GM18511 (cell line): ENCODE measurements around the gene PDCD2.
A peak's percentile ranks its signal among the peaks of the same experiment; 100 is the strongest.
"Not testable (repeated sequence)": the region's sequence is repeated elsewhere in the genome, so short reads cannot be mapped to it uniquely, and the experiment has no call there.

Experiments used
- ATAC-seq: cut with Tn5 transposase; IDR thresholded peaks from one replicate; pipeline ENCODE4 v1.9.1; 2021; ENCODE audit warnings: mild to moderate bottlenecking, moderate library complexity; ENCODE audit not compliant: unreplicated experiment

The PDCD2 gene

DNA sequence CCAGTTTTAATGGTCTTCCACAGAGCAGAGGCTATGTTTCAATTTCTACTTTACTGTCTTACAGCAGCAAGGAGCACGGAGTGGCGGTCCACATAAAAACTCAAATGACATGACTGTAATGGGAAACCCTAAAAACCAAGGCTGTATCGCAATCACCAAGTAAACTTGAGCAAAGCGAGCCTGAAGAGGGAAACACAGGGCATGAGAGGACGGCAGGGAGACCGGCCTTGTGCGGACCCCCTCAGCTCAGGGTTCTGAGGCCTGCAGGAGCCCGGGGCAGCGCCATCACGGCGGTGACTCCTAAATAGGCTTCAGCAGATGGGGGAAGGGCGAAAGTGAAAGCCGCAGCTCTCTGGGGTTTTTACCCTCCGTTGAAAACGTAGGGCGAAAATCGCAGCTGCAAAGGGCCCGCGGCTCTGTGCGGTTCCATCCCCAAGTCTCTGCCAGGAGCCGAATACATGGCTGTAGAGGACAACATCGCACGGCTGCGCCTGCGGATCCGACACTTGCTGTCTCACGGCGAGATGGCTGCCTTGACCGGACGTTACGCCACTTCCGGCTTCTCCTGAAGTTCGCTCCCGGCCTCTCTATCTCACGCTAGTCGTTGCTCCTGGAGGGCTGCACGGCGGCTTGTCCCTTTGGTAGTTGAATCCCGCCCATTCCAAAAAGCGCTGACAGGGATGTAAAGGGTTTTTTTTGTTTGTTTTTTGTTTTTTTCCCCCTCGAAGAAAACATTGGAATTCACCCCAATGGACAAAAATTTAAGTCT, 31.5 kb downstream of the PDCD2 start, which contains the start of gene PSMB1:
TSS of gene PSMB1 (minus strand) at position 543 of the 769 bp plus-strand sequence. CDS start at position 478, 65 bp downstream.
- peak; percentile 56 for ATAC-seq

DNA sequence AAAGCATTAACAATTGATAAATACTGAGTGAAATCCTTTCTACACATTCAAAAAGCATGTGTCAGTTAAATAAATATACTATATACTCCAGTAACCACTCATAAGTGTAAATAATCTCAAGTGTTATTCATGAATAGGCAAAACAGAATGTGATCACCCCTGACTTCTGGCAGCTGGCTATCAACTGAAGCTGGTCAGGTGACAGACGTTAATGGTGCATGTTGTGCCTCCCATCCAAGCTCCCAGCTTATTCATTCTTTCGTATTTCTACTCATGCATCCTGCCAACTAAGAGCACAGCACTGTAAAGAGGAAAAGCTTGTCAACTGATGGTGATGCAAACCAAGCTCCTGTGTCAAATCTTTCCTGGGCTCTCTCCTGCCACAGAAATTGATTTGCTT, 39.0 kb downstream of the PDCD2 start:
- ATAC-seq, result no peak

DNA sequence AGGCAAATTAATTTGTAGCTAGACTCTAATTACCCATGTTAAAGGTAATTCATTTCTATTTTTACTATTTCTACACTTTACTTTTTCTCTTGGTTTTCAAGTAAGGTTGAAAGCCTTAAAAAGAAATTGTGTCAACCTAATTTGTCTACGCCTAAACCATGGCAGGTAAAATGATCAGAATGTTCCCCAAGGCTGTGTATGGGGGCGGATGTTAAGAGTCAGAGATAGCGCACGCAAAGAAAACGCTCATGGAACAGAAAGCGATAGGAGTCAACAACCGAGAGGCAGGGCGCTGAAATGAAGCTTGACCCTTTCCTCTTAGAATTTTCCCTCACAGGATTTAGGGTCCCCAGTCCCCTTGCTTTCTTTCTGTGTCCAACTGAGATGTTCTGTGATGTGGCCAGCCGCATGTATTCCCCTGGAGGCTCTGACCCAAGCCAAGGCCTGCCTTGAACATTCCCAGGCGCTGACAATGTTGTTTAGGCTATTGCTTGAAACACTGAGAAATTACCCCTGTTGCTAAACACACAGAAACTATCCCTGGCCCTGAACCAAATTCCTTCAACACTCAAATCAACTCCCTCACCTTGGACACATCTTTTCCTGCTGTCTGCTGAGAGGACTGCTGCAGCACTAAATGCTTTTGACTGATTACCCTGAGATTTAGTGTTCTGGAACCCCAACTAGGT, 42.3 kb downstream of the PDCD2 start:
- no peak for ATAC-seq

DNA sequence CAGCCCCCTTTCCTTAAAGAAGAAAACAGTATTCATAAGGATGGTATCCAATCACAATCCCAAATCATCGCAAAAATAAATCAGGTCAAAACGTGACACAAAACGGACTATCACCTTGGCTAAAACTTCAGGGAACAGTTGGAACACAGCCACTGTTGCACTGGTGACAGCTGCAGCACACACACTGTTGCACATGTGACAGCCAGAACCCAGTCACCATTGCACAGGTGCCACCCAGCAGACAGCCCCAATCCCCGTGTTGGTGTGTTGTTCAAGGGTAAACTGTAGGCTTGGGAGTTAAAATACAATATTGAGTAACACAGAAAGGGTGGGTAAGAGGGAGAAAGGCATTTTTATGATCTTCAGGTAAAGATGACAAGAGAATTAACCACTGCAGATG, 47.1 kb downstream of the PDCD2 start:
- no peak for ATAC-seq

DNA sequence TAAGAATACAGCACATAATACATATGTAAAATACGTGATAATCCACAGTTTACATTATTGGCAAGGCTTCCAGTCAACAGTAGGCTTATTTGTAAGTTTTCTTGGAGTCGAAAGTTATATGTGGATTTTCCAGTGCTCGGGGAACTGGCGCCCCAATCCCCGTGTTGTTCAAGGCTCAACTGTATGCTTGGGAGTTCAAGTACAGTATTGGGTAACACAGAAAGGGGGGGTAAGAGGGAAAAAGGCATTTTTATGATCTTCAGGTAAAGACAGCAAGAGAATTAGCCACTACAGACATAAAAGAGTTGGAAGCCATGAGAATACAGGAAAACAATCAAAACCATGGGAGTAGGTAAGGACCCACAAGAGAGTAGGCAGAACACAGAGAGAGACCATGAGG, 47.8 kb downstream of the PDCD2 start:
- ATAC-seq, result no peak

DNA sequence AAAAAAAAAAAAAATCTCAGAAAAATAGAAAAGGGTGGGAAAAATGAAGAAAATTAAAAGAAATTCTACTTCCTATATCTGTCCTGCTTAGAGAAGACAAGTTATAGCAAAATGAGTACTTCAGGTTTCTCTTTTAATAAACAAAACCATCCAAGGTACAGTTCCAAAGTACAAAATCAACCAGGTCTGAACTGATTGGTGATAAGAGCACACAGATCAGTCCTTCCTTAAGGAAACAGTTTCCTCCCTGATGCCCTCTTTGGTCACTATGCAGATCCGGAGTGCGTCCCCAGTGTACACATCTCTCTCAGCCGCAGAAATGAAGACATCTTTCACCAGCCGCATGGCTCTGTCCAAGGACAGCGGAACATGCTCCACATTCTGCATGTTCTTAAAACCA, 49.4 kb downstream of the PDCD2 start:
- ATAC-seq, result no peak

DNA sequence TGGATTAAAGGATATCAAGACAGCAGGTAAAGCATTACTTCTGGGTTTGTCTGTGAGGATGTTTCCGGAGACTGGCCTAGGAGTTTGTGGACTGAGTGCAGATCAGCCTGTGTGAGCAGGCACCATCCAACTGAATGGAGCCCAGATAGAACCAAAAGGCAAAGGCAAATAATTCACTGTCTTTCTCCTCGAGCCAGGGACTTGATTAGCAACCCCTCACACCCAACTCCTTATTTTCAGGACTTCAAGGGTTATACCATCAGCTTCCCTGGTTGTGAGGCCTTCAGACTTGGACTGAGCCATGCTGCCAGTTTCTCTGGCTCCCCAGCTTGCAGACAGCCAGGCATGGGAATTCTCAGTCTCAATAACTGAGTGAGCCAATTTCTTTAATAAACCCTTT, 50.6 kb downstream of the PDCD2 start:
- no peak for ATAC-seq

DNA sequence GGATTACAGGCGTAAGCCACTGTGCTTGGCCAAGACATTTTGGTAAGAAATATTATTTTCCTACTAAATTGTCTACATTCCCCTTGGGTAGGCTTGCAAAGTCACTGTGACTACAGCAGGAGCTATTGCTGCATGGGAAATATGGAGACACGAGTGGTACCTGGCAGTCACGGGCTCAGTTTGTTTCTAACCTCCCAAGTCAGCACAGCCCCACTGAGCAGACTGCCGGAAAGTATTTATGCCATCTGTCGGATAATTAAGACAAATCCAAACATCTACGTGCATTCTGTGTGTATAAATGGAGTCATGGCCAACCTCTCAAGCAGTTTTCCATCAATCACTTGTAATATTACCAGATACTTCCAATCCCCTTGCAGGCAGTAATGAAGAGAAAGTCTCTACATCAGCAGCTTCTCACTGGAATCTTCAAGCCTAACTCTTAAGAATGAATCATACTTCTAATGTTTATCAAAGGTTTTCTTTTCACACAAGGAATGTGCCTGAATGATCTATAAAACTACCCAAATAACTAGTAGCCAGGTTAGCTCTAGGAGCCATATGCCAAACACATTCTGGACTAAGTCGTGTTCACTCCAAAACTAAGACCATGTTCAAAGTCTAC, 51.5 kb downstream of the PDCD2 start:
- no peak for ATAC-seq

DNA sequence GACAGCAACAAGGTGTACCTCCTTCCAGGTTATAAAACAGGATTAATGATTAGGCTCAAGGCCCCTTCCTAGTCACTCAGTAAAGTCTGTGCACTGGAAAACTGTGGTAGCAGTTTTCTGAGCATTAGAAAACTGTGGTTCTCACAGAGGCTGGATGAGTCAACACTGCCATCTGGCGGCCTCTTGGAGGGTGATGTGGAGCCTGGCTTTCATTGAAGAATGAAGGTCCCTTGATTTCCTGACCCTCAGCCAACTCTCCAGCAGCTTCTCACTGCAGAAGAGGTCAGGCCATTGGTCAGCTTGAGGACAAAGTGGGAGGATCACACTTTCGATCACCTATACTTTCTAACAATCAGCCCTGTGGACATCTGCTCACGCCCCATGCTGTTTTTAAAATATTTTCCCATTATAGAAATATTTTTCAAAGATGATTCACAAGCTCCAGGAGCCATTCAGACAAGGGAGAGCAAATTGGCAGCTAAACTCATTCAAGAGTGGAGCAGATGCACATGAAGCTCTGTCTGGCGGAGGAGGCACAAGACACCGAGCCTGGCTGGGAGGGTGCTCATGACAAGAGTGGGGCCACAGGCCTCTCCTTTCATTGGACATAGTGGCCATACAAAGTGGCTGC, 54.5 kb downstream of the PDCD2 start:
- ATAC-seq, result peak; percentile 86

DNA sequence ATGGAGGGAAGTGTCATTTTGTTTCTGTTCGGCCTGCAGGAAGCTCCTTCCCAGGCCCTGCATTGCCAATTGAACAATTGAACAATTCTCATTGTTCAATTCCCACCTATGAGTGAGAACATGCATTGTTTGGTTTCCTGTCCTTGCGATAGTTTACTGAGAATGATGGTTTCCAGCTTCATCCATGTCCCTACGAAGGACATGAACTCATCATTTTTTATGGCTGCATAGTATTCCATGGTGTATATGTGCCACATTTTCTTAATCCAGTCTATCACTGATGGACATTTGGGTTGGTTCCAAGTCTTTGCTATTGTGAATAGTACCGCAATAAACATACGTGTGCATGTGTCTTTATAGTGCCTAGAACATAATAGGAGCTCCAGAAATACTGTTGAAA, 56.4 kb downstream of the PDCD2 start:
- ATAC-seq, result not testable (repeated sequence)

DNA sequence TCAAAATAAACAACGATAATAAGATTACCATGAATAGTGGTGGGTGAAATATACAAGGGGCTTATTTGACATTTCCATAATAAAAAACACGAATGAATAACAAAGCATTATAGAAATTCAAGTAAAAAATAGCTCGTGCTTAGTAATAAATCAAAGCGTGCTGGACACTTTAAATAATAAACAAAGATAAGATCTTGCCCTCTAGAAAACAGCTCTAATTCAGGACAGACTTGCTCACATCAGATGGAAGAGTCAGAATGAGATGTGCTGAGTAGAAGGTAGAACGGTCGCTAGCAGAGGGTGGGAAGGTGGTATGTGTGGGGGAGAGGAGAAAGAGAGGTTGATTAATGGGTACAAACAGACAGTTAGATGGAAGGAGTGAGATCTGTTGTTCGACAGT, 58.6 kb downstream of the PDCD2 start:
- ATAC-seq, result no peak
